H1 (cell line): Measurements from ENCODE around the gene TNPO2. TPM values are rescaled to one million over a fixed set of nuclear protein-coding genes. Genes with fewer than 3 reads are reported as not detected.

Source experiments
- CTCF ChIA-PET: fragments of 300-600 bp; sonication (Branson Sonifier 250); formaldehyde crosslinking; loops from one replicate; lab custom pipeline; 2021; ENCODE audit not compliant: partially characterized antibody; lab: Charles Lee
- POLR2A ChIA-PET: fragments of 300-600 bp; sonication (Branson Sonifier 250); formaldehyde crosslinking; loops from one replicate; lab custom pipeline; 2021; ENCODE audit warnings: inconsistent platforms; ENCODE audit not compliant: partially characterized antibody; lab: Charles Lee
- DNase-seq, 2 experiments: peaks; one replicate each; pipeline versions ENCODE4 v3.0.0 to v3.0.0-alpha.2; 2010 to 2022; ENCODE audit warnings: low spot score in 2 of 2, low read depth in 1 of 2, mixed read lengths in 1 of 2
- FAIRE-seq: peaks from 2 replicates; lab custom pipeline; 2011; peaks lifted over from hg19 to GRCh38; lab: Jason Lieb, UNC
- H2AFZ ChIP-seq: 2 replicates; pipeline ENCODE4 v1.8.1; 2012; ENCODE audit warnings: low read length, inconsistent platforms
- H2AK5ac ChIP-seq: 2 replicates; pipeline ENCODE4 v1.6.1; 2013; ENCODE audit warnings: low read depth, low read length
- H2BK120ac ChIP-seq: replicated peaks from 2 replicates; pipeline ENCODE3; 2013; ENCODE audit warnings: low read depth, low read length, inconsistent platforms
- H2BK12ac ChIP-seq: 2 replicates; pipeline ENCODE4 v1.6.1; 2013; ENCODE audit warnings: low read depth, low read length
- H2BK15ac ChIP-seq: 2 replicates; pipeline ENCODE4 v1.6.1; 2013; ENCODE audit warnings: low read length
- H2BK20ac ChIP-seq: 2 replicates; pipeline ENCODE4 v1.6.1; 2013; ENCODE audit warnings: low read length
- H2BK5ac ChIP-seq: 2 replicates; pipeline ENCODE4 v1.6.1; 2013; ENCODE audit warnings: low read depth, low read length
- H3K14ac ChIP-seq: 2 replicates; pipeline ENCODE4 v1.6.1; 2013; ENCODE audit warnings: inconsistent platforms; ENCODE audit not compliant: insufficient read length
- H3K18ac ChIP-seq: 2 replicates; pipeline ENCODE4 v1.6.1; 2013; ENCODE audit warnings: low read length; ENCODE audit errors: extremely low read depth
- H3K23ac ChIP-seq: 2 replicates; pipeline ENCODE4 v1.6.1; 2013; ENCODE audit warnings: inconsistent platforms; ENCODE audit not compliant: insufficient read length
- H3K23me2 ChIP-seq: 2 replicates; pipeline ENCODE4 v1.6.1; 2013; ENCODE audit warnings: low read depth, low read length
- H3K27ac ChIP-seq: 2 replicates; pipeline ENCODE4 v1.6.1; 2011; ENCODE audit warnings: low read depth, low read length, inconsistent platforms
- H3K27me3 ChIP-seq, 4 experiments: replicated peaks in 1 of 4; 1 replicate in 1 of 4; 2 replicates in 3 of 4; pipeline versions ENCODE4 v1.6.1 to v1.8.1; 2011 to 2013; ENCODE audit warnings: low read length in 3 of 4, mild to moderate bottlenecking in 3 of 4, inconsistent platforms in 2 of 4, mixed read lengths in 2 of 4, moderate library complexity in 1 of 4; ENCODE audit not compliant: control insufficient read depth in 3 of 4, insufficient read depth in 3 of 4; ENCODE audit errors: extremely low read depth in 1 of 4
- H3K36me3 ChIP-seq, 4 experiments: 2 replicates each; pipeline versions ENCODE4 v1.6.1 to v1.8.1; 2011 to 2013; ENCODE audit warnings: mild to moderate bottlenecking in 4 of 4, low read length in 3 of 4, moderate library complexity in 2 of 4, control low read depth in 1 of 4, inconsistent platforms in 1 of 4; ENCODE audit not compliant: insufficient read depth in 4 of 4, control insufficient read depth in 2 of 4
- H3K4ac ChIP-seq: replicated peaks from 2 replicates; pipeline ENCODE3; 2013; ENCODE audit warnings: low read length, low read depth, mixed read lengths, inconsistent platforms; ENCODE audit not compliant: insufficient read length
- H3K4me1 ChIP-seq, 4 experiments: replicated peaks in 1 of 4; 1 replicate in 1 of 4; 2 replicates in 3 of 4; pipeline versions ENCODE4 v1.6.1 to v1.8.1; 2011 to 2013; ENCODE audit warnings: low read length in 3 of 4, inconsistent platforms in 2 of 4, mixed read lengths in 1 of 4; ENCODE audit not compliant: insufficient read depth in 4 of 4, control insufficient read depth in 3 of 4
- H3K4me2 ChIP-seq, 2 experiments: 2 replicates each; pipeline versions ENCODE4 v1.6.1 to v1.8.1; 2011 to 2013; ENCODE audit warnings: low read depth in 2 of 2, low read length in 2 of 2, control low read depth in 1 of 2, inconsistent platforms in 1 of 2, mild to moderate bottlenecking in 1 of 2; ENCODE audit not compliant: insufficient read depth in 1 of 2
- H3K4me3 ChIP-seq, 4 experiments: fragments of 200-600, 300-600 bp in 1 of 4; sonication (generic), shearing (Covaris generic), sonication (Bioruptor Twin) in 1 of 4; 2 replicates each; pipeline versions ENCODE4 v1.5.1 to v1.8.1; 2011 to 2016; ENCODE audit warnings: low read length in 4 of 4, low read depth in 3 of 4, control low read depth in 2 of 4, inconsistent platforms in 2 of 4, mild to moderate bottlenecking in 2 of 4, mixed read lengths in 1 of 4, moderate library complexity in 1 of 4; ENCODE audit not compliant: insufficient read depth in 2 of 4; ENCODE audit errors: extremely low read depth in 1 of 4
- H3K56ac ChIP-seq: replicated peaks from 2 replicates; pipeline ENCODE3; 2013; ENCODE audit warnings: low read depth, mild to moderate bottlenecking, mixed read lengths, low read length, inconsistent platforms; ENCODE audit not compliant: insufficient read length
- H3K79me1 ChIP-seq: 2 replicates; pipeline ENCODE4 v1.6.1; 2013; ENCODE audit warnings: low read depth, low read length, control low read depth
- H3K79me2 ChIP-seq, 2 experiments: 2 replicates each; pipeline versions ENCODE4 v1.6.1 to v1.8.1; 2012 to 2013; ENCODE audit warnings: low read length in 2 of 2, mild to moderate bottlenecking in 2 of 2, inconsistent platforms in 1 of 2; ENCODE audit not compliant: insufficient read depth in 2 of 2, control insufficient read depth in 1 of 2
- H3K9ac ChIP-seq, 4 experiments: replicated peaks in 1 of 4; 1 replicate in 1 of 4; 2 replicates in 3 of 4; pipeline versions ENCODE4 v1.6.1 to v1.8.1; 2011 to 2013; ENCODE audit warnings: low read depth in 3 of 4, low read length in 3 of 4, control low read depth in 2 of 4, mild to moderate bottlenecking in 2 of 4, moderate library complexity in 2 of 4, inconsistent platforms in 1 of 4; ENCODE audit errors: extremely low read depth in 1 of 4
- H3K9me3 ChIP-seq, 2 experiments: 2 replicates each; pipeline versions ENCODE4 v1.6.1 to v1.8.1; 2012 to 2013; ENCODE audit warnings: mild to moderate bottlenecking in 2 of 2, moderate library complexity in 2 of 2, control low read depth in 1 of 2, inconsistent platforms in 1 of 2, low read depth in 1 of 2, low read length in 1 of 2, mixed read lengths in 1 of 2; ENCODE audit not compliant: insufficient read depth in 2 of 2
- H4K20me1 ChIP-seq, 2 experiments: replicated peaks in 1 of 2; 2 replicates each; pipeline versions ENCODE3 to v1.8.1; 2011 to 2013; ENCODE audit warnings: inconsistent platforms in 2 of 2, low read length in 2 of 2, mild to moderate bottlenecking in 1 of 2; ENCODE audit not compliant: insufficient read depth in 2 of 2, control insufficient read depth in 1 of 2
- H4K5ac ChIP-seq: 2 replicates; pipeline ENCODE4 v1.6.1; 2013; ENCODE audit warnings: low read length, low read depth, mixed read lengths, inconsistent platforms; ENCODE audit not compliant: insufficient read length
- H4K8ac ChIP-seq: 2 replicates; pipeline ENCODE4 v1.8.0; 2013; ENCODE audit warnings: mild to moderate bottlenecking, moderate library complexity, low read length, inconsistent platforms; ENCODE audit not compliant: insufficient read depth; ENCODE audit errors: extremely low read depth
- H4K91ac ChIP-seq: replicated peaks from 2 replicates; pipeline ENCODE3; 2013; ENCODE audit warnings: low read length, mixed read lengths, inconsistent platforms; ENCODE audit not compliant: insufficient read length
- KDM5A ChIP-seq: fragments of 200-600 bp; IDR thresholded peaks from 2 replicates; pipeline ENCODE4 v1.7.1; 2012; ENCODE audit warnings: mild to moderate bottlenecking, low read length, inconsistent platforms, mixed read lengths
- RFX5 ChIP-seq: IDR thresholded peaks from 2 replicates; pipeline ENCODE4 v1.6.1; 2011; ENCODE audit warnings: low read depth, low read length, improper control_type of control experiment, borderline replicate concordance
- RXRA ChIP-seq: IDR thresholded peaks from 2 replicates; pipeline ENCODE4 v1.6.1; 2011; ENCODE audit warnings: low read depth, mild to moderate bottlenecking, low read length, moderate library complexity; ENCODE audit not compliant: insufficient read depth
- SIRT6 ChIP-seq: IDR thresholded peaks from one replicate; pipeline ENCODE4 v1.7.1; 2012; ENCODE audit warnings: low read length, inconsistent platforms
- SIX5 ChIP-seq: IDR thresholded peaks from 2 replicates; pipeline ENCODE4 v1.6.1; 2011; ENCODE audit warnings: mild to moderate bottlenecking, low read depth, low read length
- SUZ12 ChIP-seq: fragments of 200-600 bp; sonication (generic); IDR thresholded peaks from 2 replicates; pipeline ENCODE4 v1.6.1; 2012; ENCODE audit warnings: mild to moderate bottlenecking, inconsistent platforms, low read length, moderate library complexity, mixed read lengths
- WGBS, 2 experiments: shearing (Covaris generic) in 1 of 2; methylation state at CpG; one replicate each; pipeline versions ENCODE4 v1.1.6 to v1.1.7; 2013 to 2015; ENCODE audit warnings: low lambda C conversion rate in 2 of 2, mixed read lengths in 2 of 2, inconsistent platforms in 1 of 2, low coverage in 1 of 2, missing lambda C conversion rate in 1 of 2; ENCODE audit not compliant: insufficient replicate concordance in 2 of 2, insufficient coverage in 1 of 2, insufficient read length in 1 of 2; ENCODE audit errors: extremely low coverage in 1 of 2, missing lambda C conversion rate in 1 of 2; 5-methylcytosine and 5-hydroxymethylcytosine counted together
- polyA plus RNA-seq, 7 experiments: library from polyadenylated mRNA; depleted of rRNA in 3 of 7; stranded (reverse) in 5 of 7; unstranded in 2 of 7; fragments of >200 nt in 5 of 7; fragments of 200-250 nt in 2 of 7; gene quantifications; 1 replicate in 5 of 7; 2 replicates in 1 of 7; 4 replicates in 1 of 7; pipeline versions ENCODE4 v1.2.1 to v1.2.3, GENCODE V29; 2011 to 2013; ENCODE audit warnings: missing spikeins in 2 of 7, mixed read lengths in 2 of 7
- total RNA-seq: library from RNA; stranded (reverse); fragmentation: NEBNext Ultra II Directional; extraction: Animal tissue kit (Norgen Biotek cat#: 25700); gene quantifications from 2 replicates; pipeline ENCODE4 v1.2.1, GENCODE V29; 2021

TNPO2 gene
- total and polyA plus RNA-seq, 2 of the 8 experiments (the other 6 are each of a cell fraction or from before 2014, with no cell fraction given): 112 to 121 TPM

DNA sequence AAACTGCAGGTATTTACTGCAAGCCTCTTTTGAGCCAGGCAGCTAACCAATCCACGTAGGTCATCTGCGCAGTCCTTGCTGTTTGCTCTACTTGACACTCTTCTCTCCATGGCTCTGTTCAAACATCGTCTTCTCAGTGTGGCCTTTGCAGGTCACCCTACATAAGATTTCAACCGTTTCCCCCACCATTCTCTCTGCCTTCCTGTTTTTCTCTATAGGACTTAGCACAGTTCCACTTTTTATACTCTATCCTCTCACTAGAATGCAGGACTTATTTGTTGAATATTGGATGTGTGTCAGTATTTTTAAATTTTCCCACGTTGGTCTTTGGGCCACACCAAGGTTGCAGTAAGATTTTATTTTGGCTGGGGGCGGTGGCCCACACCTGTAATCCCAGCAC, 25.6 kb downstream of the TNPO2 start:
- H2AK5ac ChIP-seq: no peak overlapping the region
- peaks cover 19 to 42% (median 25%) of the 10 kb centered on the region in 4 experiments for H3K36me3 ChIP-seq
- no peak overlapping the region for H3K56ac ChIP-seq
- WGBS, 2 experiments: 88% methylated on average over 6 of the region's 6 CpGs; no CpG with 5 or more reads in 1 of the 2 experiments
- no peaks in the 10 kb centered on the region for H3K27me3 ChIP-seq
- H3K14ac ChIP-seq: no peak overlapping the region
- no peak overlapping the region for H2BK12ac ChIP-seq
- no peaks in the 10 kb centered on the region for H3K9me3 ChIP-seq
- H3K23ac ChIP-seq: no peak overlapping the region
- H3K4ac ChIP-seq: no peak overlapping the region
- ChIA-PET POLR2A (interaction anchor here (0.7 to 9.2 kb wide), 11 partner anchors 10 to 64 kb away, joined by 3 to 93 read pairs (median 7); partner anchors contain the start of genes DHPS, GET3, GNG14 and TNPO2), CTCF (interaction anchor here (1.2 to 1.7 kb wide), 4 partner anchors 16 to 187 kb away, joined by 3 to 6 read pairs (median 4); no protein-coding TSS in a partner anchor)
- no peaks in the 10 kb centered on the region for H3K79me1 ChIP-seq
- peaks cover 0 to 7% (median 4%) of the 10 kb centered on the region in 4 experiments; a peak in 2 of 7 replicates for H3K4me1 ChIP-seq
- TF ChIP-seq RXRA: no peak
- TF ChIP-seq SIRT6: no peak
- TF ChIP-seq KDM5A: no peak
- no peak for TF ChIP-seq SIX5
- TF ChIP-seq SUZ12: no peak
- no peak for TF ChIP-seq RFX5
- no peak for FAIRE-seq
- H3K23me2 ChIP-seq: peaks cover 7% of the 10 kb centered on the region; the same call in 1 of the 2 replicates
- H4K91ac ChIP-seq: no peak overlapping the region
- no peak for DNase-seq
- H2AFZ ChIP-seq: no peak overlapping the region
- H4K20me1 ChIP-seq: peaks cover 4 to 6% of the 10 kb centered on the region in 2 experiments
- no peak overlapping the region for H3K9ac ChIP-seq
- no peak overlapping the region for H3K27ac ChIP-seq
- H3K4me3 ChIP-seq: no peak overlapping the region
- H3K18ac ChIP-seq: no peak overlapping the region
- H4K8ac ChIP-seq: no peak overlapping the region
- H3K4me2 ChIP-seq: no peak overlapping the region
- H2BK20ac ChIP-seq: no peak overlapping the region
- no peak overlapping the region for H2BK15ac ChIP-seq
- no peaks in the 10 kb centered on the region for H3K79me2 ChIP-seq
- H2BK5ac ChIP-seq: no peak overlapping the region
- no peak overlapping the region for H2BK120ac ChIP-seq
- H4K5ac ChIP-seq: no peak overlapping the region
